HUDEP-2 (cell line): ENCODE measurements around the gene DGKI.
A peak's percentile ranks its signal among the peaks of the same experiment; 100 is the strongest.

Experiments
- DNase-seq, 76 experiments: peaks; one replicate each; lab custom pipeline; 2025; ENCODE audit not compliant: unreplicated experiment in 76 of 76; lab: John Stamatoyannopoulos, UW

The DGKI gene

DNA sequence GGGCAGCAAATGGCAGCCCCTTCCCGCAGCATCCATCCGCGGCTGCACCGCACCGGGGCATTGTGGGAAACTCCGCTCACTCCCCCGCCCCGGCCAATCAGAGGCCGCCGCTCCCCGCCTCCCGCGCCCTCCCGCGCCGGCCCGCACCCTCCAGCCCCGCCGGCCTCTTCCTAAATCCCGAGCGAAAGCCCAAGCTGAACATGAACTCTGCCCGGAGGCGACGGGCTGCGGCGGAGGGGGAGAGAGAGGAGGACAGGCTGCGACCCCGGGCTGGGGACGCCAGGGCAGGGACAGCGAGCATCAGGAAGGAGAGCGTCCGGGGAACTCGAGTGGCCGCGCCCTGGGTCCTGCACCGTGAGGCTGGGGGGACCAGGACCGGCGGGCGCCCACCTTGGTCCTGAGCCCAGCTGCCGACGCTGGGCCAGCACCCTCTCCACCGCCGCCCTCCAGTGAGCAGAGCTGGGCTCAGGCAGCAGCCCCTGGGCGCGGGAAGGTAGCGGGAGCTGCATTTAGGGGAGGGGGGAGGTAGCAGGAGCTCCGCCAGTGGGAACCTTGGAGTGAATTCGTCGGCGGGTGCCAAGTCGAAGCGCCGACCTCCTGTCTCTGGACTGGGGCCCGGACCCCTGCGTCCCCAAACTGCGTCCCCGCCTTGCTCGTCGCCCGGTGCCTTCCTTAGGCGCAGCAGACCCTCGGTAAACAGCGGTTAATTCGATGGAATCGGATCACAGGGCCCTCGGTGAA is at the start of gene DGKI:
Gene DGKI, minus strand, starts transcription at position 148 of the 741 bp plus-strand sequence.
- no peak for DNase-seq

- no peak for DNase-seq
Observed at GRCh38 chr7:137895301-137896221, 48.8 kb upstream of the DGKI start.

- no peak for DNase-seq
Observed at GRCh38 chr7:137893143-137893742, 46.5 kb upstream of the DGKI start.

DNA sequence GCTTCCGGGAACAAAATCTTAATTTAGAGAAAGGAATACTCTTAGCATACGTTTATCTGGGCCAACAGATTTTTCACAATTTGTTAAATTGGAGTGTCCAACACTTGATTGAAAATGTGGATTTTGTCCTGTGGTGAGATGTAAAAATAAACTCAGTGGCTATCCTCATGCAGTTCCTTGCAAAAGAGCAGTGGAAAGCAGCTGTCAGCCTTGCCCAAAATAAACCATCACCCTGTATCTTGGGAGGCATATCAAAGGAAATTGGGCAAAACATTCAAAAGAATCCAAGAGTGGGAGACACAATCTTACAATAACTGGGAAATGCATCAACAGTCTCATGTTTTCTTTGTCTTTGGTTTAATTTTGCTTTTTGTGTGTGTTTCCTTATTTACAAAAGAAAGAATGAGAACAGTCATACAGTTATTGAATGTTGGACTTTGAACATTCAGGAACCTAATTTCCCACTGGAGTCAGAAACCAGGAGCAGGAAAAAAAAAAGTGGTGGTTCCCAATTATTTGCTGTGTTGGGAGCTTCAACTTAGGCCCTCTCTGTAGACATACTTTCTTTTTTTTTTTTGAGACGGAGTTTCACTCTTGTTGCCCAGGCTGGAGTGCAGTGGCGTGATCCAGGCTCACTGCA is 44.4 kb upstream of the DGKI start:
- DNase-seq = no peak

GRCh38 chr7:137890449-137890921 is 43.7 kb upstream of the DGKI start:
- DNase-seq = no peak

GRCh38 chr7:137888241-137888640 is 41.5 kb upstream of the DGKI start:
- DNase-seq = no peak

DNA sequence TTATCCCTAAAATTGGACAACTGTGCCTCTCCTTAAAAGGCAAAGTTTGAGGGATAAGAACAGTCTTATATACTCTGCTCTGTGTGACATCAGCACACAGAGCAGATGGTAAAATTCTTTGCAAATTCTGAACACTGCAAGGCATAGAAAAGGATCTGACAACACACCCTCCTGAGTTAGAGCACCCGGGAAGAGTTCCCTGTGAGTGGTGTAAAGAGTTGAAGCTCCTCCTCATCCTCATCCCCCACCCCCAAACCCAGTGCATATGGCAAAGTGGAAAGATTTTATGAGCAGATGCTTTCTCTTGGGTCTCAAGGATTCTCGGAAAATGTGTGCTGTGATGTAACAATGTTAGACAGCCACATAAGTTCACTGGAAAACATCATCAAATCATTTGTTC is 40.0 kb upstream of the DGKI start:
- DNase-seq = no peak

DNA sequence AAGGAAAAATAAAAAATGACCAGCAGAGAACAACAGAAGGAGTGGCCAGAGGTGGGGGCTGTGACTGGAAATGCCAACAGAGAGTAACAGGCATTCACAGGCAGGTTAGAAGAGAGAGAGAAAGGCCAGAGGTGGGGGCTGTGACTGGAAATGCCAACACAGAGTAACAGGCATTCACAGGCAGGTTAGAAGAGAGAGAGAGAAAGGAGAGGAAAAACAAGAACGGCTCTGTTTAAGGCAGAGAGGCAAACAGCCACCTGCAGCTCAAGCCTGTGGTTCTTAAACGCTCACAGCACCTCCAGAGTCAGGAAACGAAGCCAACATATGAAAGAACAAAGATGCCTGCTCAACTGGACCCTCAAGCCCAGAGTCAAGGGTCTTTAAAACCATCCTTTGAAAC is 39.5 kb upstream of the DGKI start:
- no peak for DNase-seq

DNA sequence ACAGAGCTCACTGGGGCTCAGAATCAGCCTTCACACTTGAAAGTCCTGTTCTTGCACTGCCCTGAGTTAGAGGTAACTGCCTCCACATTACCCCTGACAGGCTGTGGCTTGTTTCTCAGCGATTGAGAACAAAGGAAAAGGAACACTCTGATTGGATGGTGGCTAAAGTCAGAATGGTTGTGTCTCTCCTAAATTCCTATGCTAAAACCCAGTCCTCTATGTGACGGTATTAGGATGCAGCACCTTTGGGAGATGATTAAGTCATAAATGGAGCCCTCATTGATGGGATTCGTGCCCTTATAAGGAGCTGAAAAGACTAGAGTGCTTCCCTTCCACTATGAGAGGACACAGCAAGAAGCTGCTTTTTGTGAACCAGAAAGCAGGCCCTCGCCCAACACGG is 38.9 kb upstream of the DGKI start:
- no peak for DNase-seq

- no peak for DNase-seq
Observed at GRCh38 chr7:137882806-137883205, 36.0 kb upstream of the DGKI start.

GRCh38 chr7:137882261-137882668 is 35.5 kb upstream of the DGKI start:
- peak in 34 of 76 experiments; percentile 3 to 63 (median 26) for DNase-seq

- no peak for DNase-seq
Observed at GRCh38 chr7:137881607-137882260, 35.0 kb upstream of the DGKI start.

GRCh38 chr7:137880432-137880831 is 33.7 kb upstream of the DGKI start:
- DNase-seq = no peak

GRCh38 chr7:137879357-137880158 is 32.8 kb upstream of the DGKI start:
- no peak for DNase-seq

- peak in 35 of 76 experiments; percentile 2 to 53 (median 16) for DNase-seq
Observed at GRCh38 chr7:137878333-137878961, 31.7 kb upstream of the DGKI start.

GRCh38 chr7:137877027-137877675 is 30.4 kb upstream of the DGKI start:
- no peak for DNase-seq

DNA sequence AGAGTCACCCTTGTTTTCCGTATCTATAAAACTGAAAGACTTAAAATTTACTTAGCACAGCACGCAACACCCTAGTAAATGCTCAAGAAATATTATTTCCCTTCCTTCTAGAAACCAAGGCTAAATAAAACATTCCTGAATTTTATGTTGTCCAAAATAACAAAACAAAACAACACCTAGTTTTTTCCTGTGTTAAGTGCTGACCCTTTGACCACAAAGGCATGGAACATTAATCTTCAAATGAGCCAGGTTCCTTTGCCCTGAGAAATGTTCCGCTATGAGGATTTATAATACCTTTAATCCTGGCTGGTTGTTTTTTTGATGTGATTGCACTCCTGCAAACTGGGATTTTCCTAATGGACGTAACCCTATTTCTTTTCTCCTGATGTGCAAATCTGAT is 29.0 kb upstream of the DGKI start:
- DNase-seq = no peak

DNA sequence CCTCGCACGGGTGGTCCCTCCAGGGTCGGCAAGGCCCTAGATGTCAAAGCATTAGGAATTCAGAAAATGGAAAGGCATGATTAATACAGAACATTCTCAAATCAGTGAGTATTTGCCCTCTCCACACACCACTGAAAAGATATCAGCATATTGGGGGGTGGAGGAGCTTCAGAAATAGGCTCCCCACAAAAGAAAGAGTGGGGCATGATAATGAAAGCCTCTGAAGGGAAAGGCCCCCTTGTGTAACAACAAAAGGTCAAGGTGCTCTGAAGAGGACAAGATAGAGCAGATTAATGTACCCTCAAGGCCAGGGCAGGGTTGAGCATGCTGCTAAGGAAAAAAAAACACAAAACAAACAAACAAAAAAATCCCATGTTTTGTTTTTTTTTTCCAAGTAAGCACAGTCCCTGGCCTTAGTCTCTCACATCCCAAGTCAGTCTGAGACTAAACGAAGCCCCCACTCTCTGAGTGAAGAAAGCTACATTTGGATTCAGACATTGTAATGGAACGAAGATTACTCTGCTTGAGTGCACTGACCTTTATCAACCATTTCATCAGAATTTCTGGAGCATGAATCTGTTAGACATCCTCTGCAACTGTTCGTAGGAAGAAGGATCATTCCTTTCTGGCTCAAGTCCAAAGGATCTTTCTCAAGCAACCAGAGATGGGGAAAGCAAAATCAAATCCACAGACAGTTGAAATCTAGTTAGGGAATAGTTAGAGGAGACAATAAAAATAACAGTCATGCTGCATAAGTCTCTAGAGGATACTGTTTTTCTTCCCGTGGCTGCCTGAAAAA is 27.4 kb upstream of the DGKI start:
- no peak for DNase-seq
